HepG2 (cell line): ENCODE results near the gene PDIK1L. TPM values are rescaled to one million over a fixed set of nuclear protein-coding genes. Genes with fewer than 3 reads are reported as not detected.
A peak's percentile ranks its signal among the peaks of the same experiment; 100 is the strongest.

Experiments used
- AHR ChIP-seq: IDR thresholded peaks from 2 replicates; pipeline ENCODE4 v1.6.1; 2018; ENCODE audit warnings: missing genetic modification reagents, missing compliant biosample characterization
- DMAP1 ChIP-seq: IDR thresholded peaks from 2 replicates; pipeline ENCODE4 v1.6.1; 2016
- DNMT3B ChIP-seq: conservative IDR thresholded peaks from 2 replicates; pipeline ENCODE4 v1.6.1; 2016; ENCODE audit warnings: missing biosample characterization, control low read depth
- HNRNPLL ChIP-seq: fragments of 200-400 bp; formaldehyde crosslinking; IDR thresholded peaks from 2 replicates; pipeline ENCODE4 v1.6.1; 2017; ENCODE audit warnings: mild to moderate bottlenecking, low read depth, low read length; ENCODE audit not compliant: poor library complexity, severe bottlenecking
- KDM5B ChIP-seq: sonication (generic); formaldehyde crosslinking; IDR thresholded peaks from 2 replicates; pipeline ENCODE4 v1.4.0; 2020; ENCODE audit warnings: missing genetic modification reagents, mild to moderate bottlenecking, borderline replicate concordance
- KLF11 ChIP-seq: IDR thresholded peaks from 2 replicates; pipeline ENCODE4 v1.6.1; 2016; ENCODE audit warnings: missing compliant biosample characterization
- MED13 ChIP-seq: sonication (generic); formaldehyde crosslinking; IDR thresholded peaks from 2 replicates; pipeline ENCODE4 v1.5.0; 2020; ENCODE audit warnings: missing genetic modification reagents
- MEIS1 ChIP-seq: sonication (generic); formaldehyde crosslinking; IDR thresholded peaks from 2 replicates; pipeline ENCODE4 v1.9.0; 2021; ENCODE audit warnings: mild to moderate bottlenecking, missing genetic modification reagents, moderate library complexity, borderline replicate concordance
- MIER2 ChIP-seq: IDR thresholded peaks from 2 replicates; pipeline ENCODE4 v1.6.1; 2016; ENCODE audit warnings: missing biosample characterization, missing genetic modification reagents
- MXD4 ChIP-seq: IDR thresholded peaks from 2 replicates; pipeline ENCODE4 v1.6.1; 2016; ENCODE audit warnings: mild to moderate bottlenecking, missing biosample characterization, missing genetic modification reagents
- NFYB ChIP-seq: sonication (generic); formaldehyde crosslinking; IDR thresholded peaks from 2 replicates; pipeline ENCODE4 v1.4.0; 2020; ENCODE audit warnings: missing genetic modification reagents
- PHF8 ChIP-seq: sonication (generic); formaldehyde crosslinking; IDR thresholded peaks from 2 replicates; pipeline ENCODE4 v1.5.0; 2020; ENCODE audit warnings: missing genetic modification reagents
- PREB ChIP-seq: sonication (generic); formaldehyde crosslinking; IDR thresholded peaks from 2 replicates; pipeline ENCODE4 v1.4.0; 2020; ENCODE audit warnings: missing genetic modification reagents
- RAD21 ChIP-seq: fragments of 450-650 bp; formaldehyde crosslinking; IDR thresholded peaks from 2 replicates; pipeline ENCODE4 v1.5.0; 2020; ENCODE audit warnings: mild to moderate bottlenecking
- RELA ChIP-seq: sonication (generic); formaldehyde crosslinking; IDR thresholded peaks from 2 replicates; pipeline ENCODE4 v1.4.0; 2020; ENCODE audit warnings: missing genetic modification reagents
- SP1 ChIP-seq, 2 experiments: fragments of 450-650 bp in 1 of 2; sonication (generic) in 1 of 2; formaldehyde crosslinking in 1 of 2; IDR thresholded peaks; 2 replicates each; pipeline versions ENCODE4 v1.4.0 to v1.6.1; 2016 to 2020; ENCODE audit warnings: missing genetic modification reagents in 1 of 2
- TEAD3 ChIP-seq: optimal IDR thresholded peaks from 2 replicates; pipeline ENCODE3; 2016; ENCODE audit warnings: borderline replicate concordance
- ZBTB42 ChIP-seq: sonication (generic); formaldehyde crosslinking; IDR thresholded peaks from 2 replicates; pipeline ENCODE4 v1.5.0; 2020; ENCODE audit warnings: mild to moderate bottlenecking, missing genetic modification reagents
- ZBTB7A ChIP-seq: sonication (generic); formaldehyde crosslinking; IDR thresholded peaks from 2 replicates; pipeline ENCODE4 v1.8.0; 2022; ENCODE audit warnings: mild to moderate bottlenecking, missing genetic modification reagents
- ZIK1 ChIP-seq: sonication (generic); formaldehyde crosslinking; IDR thresholded peaks from 2 replicates; pipeline ENCODE4 v1.5.0; 2020; ENCODE audit warnings: mild to moderate bottlenecking, low read depth, missing genetic modification reagents, borderline replicate concordance
- ZNF121 ChIP-seq: sonication (generic); formaldehyde crosslinking; IDR thresholded peaks from 2 replicates; pipeline ENCODE4 v1.5.0; 2020; ENCODE audit warnings: mild to moderate bottlenecking, missing genetic modification reagents
- ZNF24 ChIP-seq: fragments of 450-650 bp; IDR thresholded peaks from 2 replicates; pipeline ENCODE4 v1.6.1; 2017; ENCODE audit warnings: antibody characterized with exemption, mild to moderate bottlenecking
- ZNF724P ChIP-seq: sonication (generic); formaldehyde crosslinking; IDR thresholded peaks from 2 replicates; pipeline ENCODE4 v1.8.0; 2022; ENCODE audit warnings: missing genetic modification reagents, borderline replicate concordance
- ZNF891 ChIP-seq: sonication (generic); formaldehyde crosslinking; IDR thresholded peaks from 2 replicates; pipeline ENCODE4 v1.5.0; 2020; ENCODE audit warnings: mild to moderate bottlenecking, missing genetic modification reagents
- polyA plus RNA-seq, 8 experiments: library from polyadenylated mRNA; depleted of rRNA in 3 of 8; stranded (reverse) in 7 of 8; unstranded in 1 of 8; fragments of >200 nt; fragmentation: Illumina TruSeq in 4 of 8; extraction: Trizol in 4 of 8; gene quantifications; 2 replicates each; pipeline versions ENCODE4 v1.2.1 to v1.2.3, GENCODE V29; 2011 to 2016; ENCODE audit warnings: low read depth in 4 of 8, missing spikeins in 1 of 8, mixed read lengths in 1 of 8; ENCODE audit not compliant: insufficient read depth in 1 of 8
- total RNA-seq, 5 experiments: library from RNA; depleted of rRNA; stranded (reverse); fragments of >200 nt; fragmentation: Illumina TruSeq; extraction: Trizol; gene quantifications; 2 replicates each; pipeline ENCODE4 v1.2.3, GENCODE V29; 2016; ENCODE audit warnings: low read depth in 1 of 5
- TF ChIP-seq, protein P1 (sequence below): sonication (generic); formaldehyde crosslinking; IDR thresholded peaks from 2 replicates; pipeline ENCODE4 v1.4.0; 2020; ENCODE audit warnings: missing genetic modification reagents; ENCODE audit errors: not compliant biosample characterization
- TF ChIP-seq, protein P2 (sequence below): sonication (generic); formaldehyde crosslinking; IDR thresholded peaks from 2 replicates; pipeline ENCODE4 v1.5.1; 2020; ENCODE audit warnings: mild to moderate bottlenecking, missing genetic modification reagents, moderate library complexity

Gene PDIK1L
- total and polyA plus RNA-seq, 2 of the 13 experiments (the other 11 are each of a cell fraction or from before 2014, with no cell fraction given): 1.9 to 4.6 TPM

DNA sequence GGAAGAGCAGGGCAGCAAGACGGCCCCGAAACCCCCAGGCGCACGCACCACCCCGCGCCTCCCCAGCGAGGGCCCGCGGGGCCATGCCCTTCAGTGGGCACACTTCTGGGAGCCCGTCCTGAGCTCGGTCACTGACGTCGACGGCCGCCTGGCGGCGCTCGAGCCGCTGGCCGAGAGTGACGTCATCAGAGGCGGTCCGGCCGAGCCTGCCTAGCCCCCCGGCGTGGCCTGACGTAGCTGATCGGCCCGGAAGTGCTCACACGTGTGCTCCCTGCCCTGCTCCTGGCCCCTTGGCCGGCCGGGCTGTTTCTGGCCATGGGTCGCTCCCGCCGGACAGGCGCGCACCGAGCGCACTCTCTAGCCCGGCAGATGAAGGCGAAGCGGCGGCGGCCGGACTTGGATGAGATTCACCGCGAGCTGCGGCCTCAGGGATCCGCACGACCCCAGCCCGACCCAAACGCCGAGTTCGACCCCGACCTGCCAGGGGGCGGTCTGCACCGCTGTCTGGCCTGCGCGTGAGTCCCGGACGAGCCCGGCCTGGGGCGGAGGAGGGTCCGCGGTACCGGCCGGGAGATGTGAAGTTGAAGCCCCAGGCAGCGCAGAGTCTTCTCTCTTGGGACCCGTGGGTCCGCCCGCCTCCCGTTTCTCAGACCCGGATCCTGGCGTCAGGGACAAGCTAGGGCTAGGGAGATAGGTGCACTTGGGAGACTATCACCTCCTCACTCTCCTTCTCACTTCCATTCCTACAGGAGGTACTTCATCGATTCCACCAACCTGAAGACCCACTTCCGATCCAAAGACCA, 58.2 kb downstream of the PDIK1L start, which contains the start of gene ZNF593 (continued):
- TF ChIP-seq ZNF891 (CRISPR knock-in tag) (peak; percentile 74; the same call in 1 of the 2 replicates), RELA (0 out of 2 replicates have a peak, but pooled peaks have one; percentile 66), MED13 (CRISPR knock-in tag) (peak; percentile 73; the same call in 1 of the 2 replicates), PHF8 (CRISPR knock-in tag) (peak; percentile 98), MIER2 (CRISPR knock-in tag) (0 out of 2 replicates have a peak, but pooled peaks have one; percentile 33), ZIK1 (peak; percentile 90), PREB (CRISPR knock-in tag) (0 out of 2 replicates have a peak, but pooled peaks have one; percentile 8), ZNF724P (peak; percentile 70; the same call in 1 of the 2 replicates), NFYB (CRISPR knock-in tag) (peak; percentile 53), ZBTB42 (0 out of 2 replicates have a peak, but pooled peaks have one; percentile 39), KDM5B (CRISPR knock-in tag) (peak; percentile 98), MXD4 (CRISPR knock-in tag) (peak; percentile 97), RAD21 (peak; percentile 74), DNMT3B (CRISPR knock-in tag) (0 out of 2 replicates have a peak, but pooled peaks have one; percentile 32), AHR (0 out of 2 replicates have a peak, but pooled peaks have one; percentile 47), DMAP1 (CRISPR knock-in tag) (peak; percentile 91), ZBTB7A (peak; percentile 95), KLF11 (CRISPR knock-in tag) (peak; percentile 72; the same call in 1 of the 2 replicates), ZNF24 (no peak), ZNF121 (CRISPR knock-in tag) (no peak), HNRNPLL (peak; percentile 64), TEAD3 (peak; percentile 62), SP1 (IDR thresholded peaks at IDR 0.05) (no peak), SP1 (CRISPR knock-in tag; IDR thresholded peaks at IDR 0.05) (peak; percentile 82), MEIS1 (CRISPR knock-in tag) (peak; percentile 76; the same call in 1 of the 2 replicates)
- TF ChIP-seq, protein P1, sequence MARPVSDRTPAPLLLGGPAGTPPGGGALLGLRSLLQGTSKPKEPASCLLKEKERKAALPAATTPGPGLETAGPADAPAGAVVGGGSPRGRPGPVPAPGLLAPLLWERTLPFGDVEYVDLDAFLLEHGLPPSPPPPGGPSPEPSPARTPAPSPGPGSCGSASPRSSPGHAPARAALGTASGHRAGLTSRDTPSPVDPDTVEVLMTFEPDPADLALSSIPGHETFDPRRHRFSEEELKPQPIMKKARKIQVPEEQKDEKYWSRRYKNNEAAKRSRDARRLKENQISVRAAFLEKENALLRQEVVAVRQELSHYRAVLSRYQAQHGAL (CRISPR knock-in tag): peak; percentile 20
- TF ChIP-seq, protein P2, sequence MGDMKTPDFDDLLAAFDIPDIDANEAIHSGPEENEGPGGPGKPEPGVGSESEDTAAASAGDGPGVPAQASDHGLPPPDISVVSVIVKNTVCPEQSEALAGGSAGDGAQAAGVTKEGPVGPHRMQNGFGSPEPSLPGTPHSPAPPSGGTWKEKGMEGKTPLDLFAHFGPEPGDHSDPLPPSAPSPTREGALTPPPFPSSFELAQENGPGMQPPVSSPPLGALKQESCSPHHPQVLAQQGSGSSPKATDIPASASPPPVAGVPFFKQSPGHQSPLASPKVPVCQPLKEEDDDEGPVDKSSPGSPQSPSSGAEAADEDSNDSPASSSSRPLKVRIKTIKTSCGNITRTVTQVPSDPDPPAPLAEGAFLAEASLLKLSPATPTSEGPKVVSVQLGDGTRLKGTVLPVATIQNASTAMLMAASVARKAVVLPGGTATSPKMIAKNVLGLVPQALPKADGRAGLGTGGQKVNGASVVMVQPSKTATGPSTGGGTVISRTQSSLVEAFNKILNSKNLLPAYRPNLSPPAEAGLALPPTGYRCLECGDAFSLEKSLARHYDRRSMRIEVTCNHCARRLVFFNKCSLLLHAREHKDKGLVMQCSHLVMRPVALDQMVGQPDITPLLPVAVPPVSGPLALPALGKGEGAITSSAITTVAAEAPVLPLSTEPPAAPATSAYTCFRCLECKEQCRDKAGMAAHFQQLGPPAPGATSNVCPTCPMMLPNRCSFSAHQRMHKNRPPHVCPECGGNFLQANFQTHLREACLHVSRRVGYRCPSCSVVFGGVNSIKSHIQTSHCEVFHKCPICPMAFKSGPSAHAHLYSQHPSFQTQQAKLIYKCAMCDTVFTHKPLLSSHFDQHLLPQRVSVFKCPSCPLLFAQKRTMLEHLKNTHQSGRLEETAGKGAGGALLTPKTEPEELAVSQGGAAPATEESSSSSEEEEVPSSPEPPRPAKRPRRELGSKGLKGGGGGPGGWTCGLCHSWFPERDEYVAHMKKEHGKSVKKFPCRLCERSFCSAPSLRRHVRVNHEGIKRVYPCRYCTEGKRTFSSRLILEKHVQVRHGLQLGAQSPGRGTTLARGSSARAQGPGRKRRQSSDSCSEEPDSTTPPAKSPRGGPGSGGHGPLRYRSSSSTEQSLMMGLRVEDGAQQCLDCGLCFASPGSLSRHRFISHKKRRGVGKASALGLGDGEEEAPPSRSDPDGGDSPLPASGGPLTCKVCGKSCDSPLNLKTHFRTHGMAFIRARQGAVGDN (CRISPR knock-in tag): peak; percentile 98
